GM23338 (cell line): Measurements from ENCODE around the gene ABHD5. TPM values are rescaled to one million over a fixed set of nuclear protein-coding genes. Genes with fewer than 3 reads are reported as not detected.
A peak's percentile ranks its signal among the peaks of the same experiment; 100 is the strongest.

Source experiments
- ATAC-seq: fragments of 200-7000 bp; cut with Tn5 transposase; 3 replicates; pipeline ENCODE4 v1.9.1; 2020
- DNase-seq: peaks from one replicate; pipeline ENCODE4 v3.0.0-alpha.2; 2015; ENCODE audit warnings: low spot score
- H2AFZ ChIP-seq: fragments of 200-600 bp; sonication (generic); 2 replicates; pipeline ENCODE4 v1.8.0; 2016; ENCODE audit warnings: antibody characterized with exemption, mild to moderate bottlenecking, moderate library complexity
- H3F3A ChIP-seq: fragments of 200-600 bp; sonication (generic); replicated peaks from 2 replicates; pipeline ENCODE4 v1.8.0; 2017; ENCODE audit warnings: antibody characterized with exemption, mixed run types, low read depth
- H3K27ac ChIP-seq: fragments of 200-600 bp; sonication (generic); 2 replicates; pipeline ENCODE4 v1.6.1; 2016; ENCODE audit warnings: low read depth
- H3K27me3 ChIP-seq: fragments of 200-600 bp; sonication (generic); 2 replicates; pipeline ENCODE4 v1.8.0; 2016; ENCODE audit warnings: mild to moderate bottlenecking, mixed run types, moderate library complexity; ENCODE audit not compliant: insufficient read depth
- H3K36me3 ChIP-seq: fragments of 200-600 bp; sonication (generic); 2 replicates; pipeline ENCODE4 v1.8.0; 2016; ENCODE audit warnings: mild to moderate bottlenecking; ENCODE audit not compliant: insufficient read depth
- H3K4me1 ChIP-seq: fragments of 200-600 bp; sonication (generic); 2 replicates; pipeline ENCODE4 v1.8.0; 2016; ENCODE audit warnings: mild to moderate bottlenecking, moderate library complexity; ENCODE audit not compliant: insufficient read depth
- H3K4me2 ChIP-seq: fragments of 200-600 bp; sonication (generic); 2 replicates; pipeline ENCODE4 v1.7.1; 2017; ENCODE audit warnings: mixed run types
- H3K4me3 ChIP-seq: fragments of 200-600 bp; sonication (generic); 2 replicates; pipeline ENCODE4 v1.6.1; 2016; ENCODE audit warnings: mixed run types
- H3K79me2 ChIP-seq: fragments of 200-600 bp; sonication (generic); replicated peaks from 2 replicates; pipeline ENCODE4 v1.8.0; 2017; ENCODE audit warnings: mild to moderate bottlenecking; ENCODE audit not compliant: insufficient read depth
- H3K9me2 ChIP-seq: fragments of 200-600 bp; sonication (generic); 2 replicates; pipeline ENCODE4 v1.8.0; 2017; ENCODE audit not compliant: insufficient read depth
- H4K20me1 ChIP-seq: fragments of 200-600 bp; sonication (generic); replicated peaks from 2 replicates; pipeline ENCODE4 v1.8.0; 2017; ENCODE audit warnings: mild to moderate bottlenecking; ENCODE audit not compliant: insufficient read depth
- H3K27ac Mint-ChIP-seq: 2 replicates; pipeline ENCODE4 v1.8.0; 2020; ENCODE audit warnings: inconsistent platforms, mild to moderate bottlenecking, moderate library complexity, mixed read lengths
- H3K27me3 Mint-ChIP-seq: 3 replicates; pipeline ENCODE4 v1.8.0; 2022; ENCODE audit warnings: low read depth, mild to moderate bottlenecking, moderate library complexity, mixed read lengths, inconsistent platforms; ENCODE audit not compliant: insufficient read depth, poor library complexity
- H3K36me3 Mint-ChIP-seq: 3 replicates; pipeline ENCODE4 v1.8.0; 2021; ENCODE audit warnings: low read depth, mild to moderate bottlenecking, inconsistent platforms, moderate library complexity, mixed read lengths
- H3K4me1 Mint-ChIP-seq: 3 replicates; pipeline ENCODE4 v1.8.0; 2020; ENCODE audit warnings: mild to moderate bottlenecking, inconsistent platforms, mixed read lengths
- H3K4me3 Mint-ChIP-seq: 3 replicates; pipeline ENCODE4 v1.8.0; 2021; ENCODE audit warnings: moderate library complexity, mild to moderate bottlenecking, inconsistent platforms, mixed read lengths
- H3K9me3 Mint-ChIP-seq: 3 replicates; pipeline ENCODE4 v1.8.0; 2020; ENCODE audit warnings: moderate library complexity, mild to moderate bottlenecking, inconsistent platforms, mixed read lengths
- CREB1 ChIP-seq: fragments of 250-450 bp; sonication (Bioruptor Pico); IDR thresholded peaks from 2 replicates; pipeline ENCODE4 v1.5.0; 2020; ENCODE audit warnings: low read depth, mild to moderate bottlenecking, moderate library complexity
- EZH2 ChIP-seq: fragments of 200-600 bp; sonication (generic); IDR thresholded peaks from one replicate; pipeline ENCODE4 v1.8.0; 2017; ENCODE audit warnings: antibody characterized with exemption, mild to moderate bottlenecking, low read depth; ENCODE audit not compliant: unreplicated experiment
- EZH2phosphoT487 ChIP-seq: fragments of 200-600 bp; sonication (generic); IDR thresholded peaks from one replicate; pipeline ENCODE4 v1.8.1; 2018; ENCODE audit warnings: antibody characterized with exemption; ENCODE audit not compliant: unreplicated experiment
- NANOG ChIP-seq: IDR thresholded peaks from 2 replicates; pipeline ENCODE4 v1.6.1; 2016; ENCODE audit warnings: antibody characterized with exemption, borderline replicate concordance
- POLR2AphosphoS5 ChIP-seq: IDR thresholded peaks from 2 replicates; pipeline ENCODE4 v1.6.1; 2016; ENCODE audit warnings: antibody characterized with exemption, low read depth
- STAT1 ChIP-seq: IDR thresholded peaks from one replicate; pipeline ENCODE4 v1.6.1; 2016; ENCODE audit warnings: antibody characterized with exemption; ENCODE audit not compliant: unreplicated experiment
- ZNF114 ChIP-seq: fragments of 250-450 bp; sonication (Bioruptor Pico); IDR thresholded peaks from 2 replicates; pipeline ENCODE4 v1.5.0; 2020; ENCODE audit warnings: mild to moderate bottlenecking, moderate library complexity
- ZNF331 ChIP-seq: fragments of 250-450 bp; sonication (Bioruptor Pico); IDR thresholded peaks from 2 replicates; pipeline ENCODE4 v1.5.0; 2020; ENCODE audit warnings: low read depth, mild to moderate bottlenecking, moderate library complexity
- polyA plus RNA-seq: library from polyadenylated mRNA; unstranded; fragments of >200 nt; fragmentation: Nextera tagmentation; extraction: Ambion mirVana; gene quantifications from 2 replicates; pipeline ENCODE4 v1.2.1, GENCODE V29; 2016
- total RNA-seq: library from RNA; depleted of rRNA; stranded (reverse); fragments of >200 nt; shearing (Covaris generic); gene quantifications from 2 replicates; pipeline ENCODE4 v1.2.3, GENCODE V29; 2014
- TF ChIP-seq, protein P1 (sequence below): fragments of 250-450 bp; sonication (Bioruptor Pico); IDR thresholded peaks from 2 replicates; pipeline ENCODE4 v1.5.0; 2020; ENCODE audit warnings: mild to moderate bottlenecking, moderate library complexity
- TF ChIP-seq, protein P2 (sequence below), 2 experiments: fragments of 200-600 bp in 1 of 2; sonication (generic) in 1 of 2; conservative IDR thresholded peaks; 2 replicates each; pipeline versions ENCODE4 v1.5.1 to v1.6.1; 2016 to 2017; ENCODE audit warnings: antibody characterized with exemption in 2 of 2, low read depth in 2 of 2, mild to moderate bottlenecking in 2 of 2, moderate library complexity in 1 of 2

The ABHD5 gene
- total and polyA plus RNA-seq, 2 experiments from 2014 or later, result 12.1 to 12.3 TPM

DNA sequence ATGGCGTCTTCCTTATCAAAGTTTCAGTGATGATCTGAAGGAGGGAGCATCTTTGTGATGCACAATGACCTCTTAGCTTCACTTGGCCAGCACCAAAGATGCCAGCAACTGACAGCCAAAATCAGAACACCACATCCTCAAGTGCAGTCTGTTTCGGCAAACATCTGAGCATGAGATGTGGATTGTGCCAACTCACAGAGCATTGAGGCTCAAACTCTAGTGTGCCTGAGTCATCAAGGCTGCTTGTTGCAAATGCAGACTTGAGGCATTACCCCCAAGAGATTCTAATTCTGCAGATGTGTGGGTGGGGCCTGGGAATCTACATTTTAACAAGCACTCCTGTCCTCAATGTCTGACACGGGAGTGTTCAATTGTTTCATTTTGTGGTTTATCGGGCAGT lies 35.8 kb downstream of the ABHD5 start (continued):
- TF ChIP-seq, protein P1, sequence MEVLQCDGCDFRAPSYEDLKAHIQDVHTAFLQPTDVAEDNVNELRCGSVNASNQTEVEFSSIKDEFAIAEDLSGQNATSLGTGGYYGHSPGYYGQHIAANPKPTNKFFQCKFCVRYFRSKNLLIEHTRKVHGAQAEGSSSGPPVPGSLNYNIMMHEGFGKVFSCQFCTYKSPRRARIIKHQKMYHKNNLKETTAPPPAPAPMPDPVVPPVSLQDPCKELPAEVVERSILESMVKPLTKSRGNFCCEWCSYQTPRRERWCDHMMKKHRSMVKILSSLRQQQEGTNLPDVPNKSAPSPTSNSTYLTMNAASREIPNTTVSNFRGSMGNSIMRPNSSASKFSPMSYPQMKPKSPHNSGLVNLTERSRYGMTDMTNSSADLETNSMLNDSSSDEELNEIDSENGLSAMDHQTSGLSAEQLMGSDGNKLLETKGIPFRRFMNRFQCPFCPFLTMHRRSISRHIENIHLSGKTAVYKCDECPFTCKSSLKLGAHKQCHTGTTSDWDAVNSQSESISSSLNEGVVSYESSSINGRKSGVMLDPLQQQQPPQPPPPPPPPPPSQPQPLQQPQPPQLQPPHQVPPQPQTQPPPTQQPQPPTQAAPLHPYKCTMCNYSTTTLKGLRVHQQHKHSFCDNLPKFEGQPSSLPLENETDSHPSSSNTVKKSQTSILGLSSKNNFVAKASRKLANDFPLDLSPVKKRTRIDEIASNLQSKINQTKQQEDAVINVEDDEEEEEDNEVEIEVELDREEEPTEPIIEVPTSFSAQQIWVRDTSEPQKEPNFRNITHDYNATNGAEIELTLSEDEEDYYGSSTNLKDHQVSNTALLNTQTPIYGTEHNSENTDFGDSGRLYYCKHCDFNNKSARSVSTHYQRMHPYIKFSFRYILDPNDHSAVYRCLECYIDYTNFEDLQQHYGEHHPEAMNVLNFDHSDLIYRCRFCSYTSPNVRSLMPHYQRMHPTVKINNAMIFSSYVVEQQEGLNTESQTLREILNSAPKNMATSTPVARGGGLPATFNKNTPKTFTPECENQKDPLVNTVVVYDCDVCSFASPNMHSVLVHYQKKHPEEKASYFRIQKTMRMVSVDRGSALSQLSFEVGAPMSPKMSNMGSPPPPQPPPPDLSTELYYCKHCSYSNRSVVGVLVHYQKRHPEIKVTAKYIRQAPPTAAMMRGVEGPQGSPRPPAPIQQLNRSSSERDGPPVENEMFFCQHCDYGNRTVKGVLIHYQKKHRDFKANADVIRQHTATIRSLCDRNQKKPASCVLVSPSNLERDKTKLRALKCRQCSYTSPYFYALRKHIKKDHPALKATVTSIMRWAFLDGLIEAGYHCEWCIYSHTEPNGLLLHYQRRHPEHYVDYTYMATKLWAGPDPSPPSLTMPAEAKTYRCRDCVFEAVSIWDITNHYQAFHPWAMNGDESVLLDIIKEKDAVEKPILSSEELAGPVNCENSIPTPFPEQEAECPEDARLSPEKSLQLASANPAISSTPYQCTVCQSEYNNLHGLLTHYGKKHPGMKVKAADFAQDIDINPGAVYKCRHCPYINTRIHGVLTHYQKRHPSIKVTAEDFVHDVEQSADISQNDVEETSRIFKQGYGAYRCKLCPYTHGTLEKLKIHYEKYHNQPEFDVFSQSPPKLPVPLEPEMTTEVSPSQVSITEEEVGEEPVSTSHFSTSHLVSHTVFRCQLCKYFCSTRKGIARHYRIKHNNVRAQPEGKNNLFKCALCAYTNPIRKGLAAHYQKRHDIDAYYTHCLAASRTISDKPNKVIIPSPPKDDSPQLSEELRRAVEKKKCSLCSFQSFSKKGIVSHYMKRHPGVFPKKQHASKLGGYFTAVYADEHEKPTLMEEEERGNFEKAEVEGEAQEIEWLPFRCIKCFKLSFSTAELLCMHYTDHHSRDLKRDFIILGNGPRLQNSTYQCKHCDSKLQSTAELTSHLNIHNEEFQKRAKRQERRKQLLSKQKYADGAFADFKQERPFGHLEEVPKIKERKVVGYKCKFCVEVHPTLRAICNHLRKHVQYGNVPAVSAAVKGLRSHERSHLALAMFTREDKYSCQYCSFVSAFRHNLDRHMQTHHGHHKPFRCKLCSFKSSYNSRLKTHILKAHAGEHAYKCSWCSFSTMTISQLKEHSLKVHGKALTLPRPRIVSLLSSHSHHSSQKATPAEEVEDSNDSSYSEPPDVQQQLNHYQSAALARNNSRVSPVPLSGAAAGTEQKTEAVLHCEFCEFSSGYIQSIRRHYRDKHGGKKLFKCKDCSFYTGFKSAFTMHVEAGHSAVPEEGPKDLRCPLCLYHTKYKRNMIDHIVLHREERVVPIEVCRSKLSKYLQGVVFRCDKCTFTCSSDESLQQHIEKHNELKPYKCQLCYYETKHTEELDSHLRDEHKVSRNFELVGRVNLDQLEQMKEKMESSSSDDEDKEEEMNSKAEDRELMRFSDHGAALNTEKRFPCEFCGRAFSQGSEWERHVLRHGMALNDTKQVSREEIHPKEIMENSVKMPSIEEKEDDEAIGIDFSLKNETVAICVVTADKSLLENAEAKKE (CRISPR knock-in tag), result no peak
- TF ChIP-seq STAT1, result no peak
- TF ChIP-seq EZH2, result no peak
- no peak for TF ChIP-seq ZNF331 (CRISPR knock-in tag)
- TF ChIP-seq, protein P2, sequence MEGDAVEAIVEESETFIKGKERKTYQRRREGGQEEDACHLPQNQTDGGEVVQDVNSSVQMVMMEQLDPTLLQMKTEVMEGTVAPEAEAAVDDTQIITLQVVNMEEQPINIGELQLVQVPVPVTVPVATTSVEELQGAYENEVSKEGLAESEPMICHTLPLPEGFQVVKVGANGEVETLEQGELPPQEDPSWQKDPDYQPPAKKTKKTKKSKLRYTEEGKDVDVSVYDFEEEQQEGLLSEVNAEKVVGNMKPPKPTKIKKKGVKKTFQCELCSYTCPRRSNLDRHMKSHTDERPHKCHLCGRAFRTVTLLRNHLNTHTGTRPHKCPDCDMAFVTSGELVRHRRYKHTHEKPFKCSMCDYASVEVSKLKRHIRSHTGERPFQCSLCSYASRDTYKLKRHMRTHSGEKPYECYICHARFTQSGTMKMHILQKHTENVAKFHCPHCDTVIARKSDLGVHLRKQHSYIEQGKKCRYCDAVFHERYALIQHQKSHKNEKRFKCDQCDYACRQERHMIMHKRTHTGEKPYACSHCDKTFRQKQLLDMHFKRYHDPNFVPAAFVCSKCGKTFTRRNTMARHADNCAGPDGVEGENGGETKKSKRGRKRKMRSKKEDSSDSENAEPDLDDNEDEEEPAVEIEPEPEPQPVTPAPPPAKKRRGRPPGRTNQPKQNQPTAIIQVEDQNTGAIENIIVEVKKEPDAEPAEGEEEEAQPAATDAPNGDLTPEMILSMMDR (conservative IDR thresholded peaks at IDR 0.05; ENCODE audit: low read depth in 2 of 2), result no peak

DNA sequence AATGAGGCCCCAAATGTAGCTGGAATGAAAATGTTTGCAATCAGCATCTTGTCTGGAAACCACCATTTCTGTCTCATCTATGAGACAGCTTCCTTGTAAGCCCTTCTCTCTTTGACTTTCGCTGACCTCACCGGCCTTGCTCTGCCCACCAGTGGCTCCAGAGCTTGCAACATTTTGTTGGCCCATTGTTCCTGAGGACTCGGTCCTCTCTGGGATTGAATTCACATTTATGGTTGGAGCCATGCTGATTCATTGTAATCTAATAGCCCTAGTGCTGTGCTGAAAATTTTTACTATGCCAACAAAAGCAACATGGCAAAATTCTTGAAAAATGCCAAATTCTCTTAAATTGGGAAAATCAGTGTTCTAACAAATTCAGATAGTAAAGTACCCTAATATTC lies 37.2 kb downstream of the ABHD5 start:
- H3K27ac Mint-ChIP-seq, result peak overlapping the region; percentile 42; the same call in 1 of the 2 replicates
- H2AFZ ChIP-seq, result no peak overlapping the region
- DNase-seq, result no peak
- ATAC-seq, result no peak
- H4K20me1 ChIP-seq, result no peaks in the 10 kb centered on the region
- peaks cover 6% of the 10 kb centered on the region for H3K4me1 Mint-ChIP-seq
- peaks cover 3% of the 10 kb centered on the region for H3K4me1 ChIP-seq
- H3K4me3 Mint-ChIP-seq, result no peak overlapping the region
- no peaks in the 10 kb centered on the region for H3F3A ChIP-seq
- peaks cover 10% of the 10 kb centered on the region for H3K9me2 ChIP-seq
- H3K27me3 Mint-ChIP-seq, result no peaks in the 10 kb centered on the region
- no peak overlapping the region for H3K27ac ChIP-seq
- no peaks in the 10 kb centered on the region; the same call in 2 of the 3 replicates for H3K9me3 Mint-ChIP-seq
- no peak overlapping the region for H3K4me2 ChIP-seq
- H3K79me2 ChIP-seq, result no peaks in the 10 kb centered on the region
- H3K4me3 ChIP-seq, result no peak overlapping the region
- no peaks in the 10 kb centered on the region; the same call in 2 of the 3 replicates for H3K36me3 Mint-ChIP-seq
- no peaks in the 10 kb centered on the region for H3K27me3 ChIP-seq
- H3K36me3 ChIP-seq, result no peaks in the 10 kb centered on the region
- TF ChIP-seq, protein P2 (conservative IDR thresholded peaks at IDR 0.05; ENCODE audit: low read depth in 2 of 2), result no peak
- TF ChIP-seq EZH2phosphoT487 (no peak), EZH2 (no peak), POLR2AphosphoS5 (no peak), ZNF114 (CRISPR knock-in tag) (no peak), STAT1 (no peak), CREB1 (no peak), ZNF331 (CRISPR knock-in tag) (no peak), NANOG (no peak)
